AG10803 (cell line): ENCODE measurements around the gene RASA3.

Experiments
- DNase-seq: peaks from one replicate; pipeline ENCODE4 v3.0.0; 2010; ENCODE audit warnings: low read depth
- H3K4me3 ChIP-seq: 2 replicates; pipeline ENCODE4 v1.5.1; 2011; ENCODE audit warnings: mild to moderate bottlenecking, low read length, control low read depth
- CTCF ChIP-seq: conservative IDR thresholded peaks from 2 replicates; pipeline ENCODE4 v1.5.1; 2011; ENCODE audit warnings: mild to moderate bottlenecking, low read length, control low read depth, inconsistent platforms

Gene RASA3

GRCh38 chr13:114055766-114056165 lies 76.7 kb downstream of the RASA3 start:
- DNase-seq = no peak
- no peak for TF ChIP-seq CTCF
- no peak overlapping the region for H3K4me3 ChIP-seq

GRCh38 chr13:114054830-114055439 lies 77.5 kb downstream of the RASA3 start:
- no peak overlapping the region for H3K4me3 ChIP-seq
- no peak for DNase-seq
- no peak for TF ChIP-seq CTCF

- no peak for DNase-seq
- TF ChIP-seq CTCF = no peak
- H3K4me3 ChIP-seq = no peak overlapping the region
These were observed 78.2 kb downstream of the RASA3 start for GRCh38 chr13:114054264-114054663.

GRCh38 chr13:114053026-114053425 lies 79.4 kb downstream of the RASA3 start:
- H3K4me3 ChIP-seq = no peak overlapping the region
- DNase-seq = peak; percentile 38
- TF ChIP-seq CTCF = no peak

GRCh38 chr13:114050536-114051450 lies 81.6 kb downstream of the RASA3 start:
- TF ChIP-seq CTCF = no peak
- no peak overlapping the region for H3K4me3 ChIP-seq
- no peak for DNase-seq

- no peak for TF ChIP-seq CTCF
- no peak overlapping the region for H3K4me3 ChIP-seq
- no peak for DNase-seq
These were observed 82.8 kb downstream of the RASA3 start for GRCh38 chr13:114049626-114050101.
